HepG2 (cell line): Measurements from ENCODE around the gene LATS2. TPM values are rescaled to one million over a fixed set of nuclear protein-coding genes. Genes with fewer than 3 reads are reported as not detected.

Experiments
- ATAC-seq: fragments of 200-7000 bp; cut with Tn5 transposase; 3 replicates; pipeline ENCODE4 v1.9.1; 2020; ENCODE audit warnings: mild to moderate bottlenecking, moderate library complexity
- BruUV-seq: library from RNA; stranded (reverse); fragments of 400-500 nt; replicated peaks from 2 replicates; lab custom pipeline; 2021; lab: Mats Ljungman, UMichigan
- CTCF ChIA-PET: fragments of 300-600 bp; formaldehyde crosslinking; extraction: SDS; loops from one replicate; lab custom pipeline; 2021; ENCODE audit warnings: low total read pairs, inconsistent platforms, low intra/inter-chr PET ratio; lab: Yijun Ruan, JAX
- POLR2A ChIA-PET: fragments of 350-600 bp; sonication (Branson Sonifier 250); formaldehyde crosslinking; loops from one replicate; lab custom pipeline; 2020; ENCODE audit warnings: antibody characterized with exemption, inconsistent platforms; lab: Yijun Ruan, JAX
- DNase-seq: peaks from one replicate; pipeline ENCODE4 v3.0.0-alpha.2; 2015; ENCODE audit warnings: low spot score
- FAIRE-seq: peaks from 3 replicates; lab custom pipeline; 2011; peaks lifted over from hg19 to GRCh38; lab: Jason Lieb, UNC
- H2AFZ ChIP-seq: one replicate; pipeline ENCODE4 v1.6.1; 2011; ENCODE audit warnings: low read length, inconsistent platforms
- H3K27ac ChIP-seq: fragments of 300-600 bp; 3 replicates; pipeline ENCODE4 v1.8.0; 2011; ENCODE audit warnings: mixed run types, mild to moderate bottlenecking, mixed read lengths, low read length, inconsistent platforms; ENCODE audit not compliant: insufficient read depth; ENCODE audit errors: extremely low read length
- H3K27me3 ChIP-seq, 2 experiments: fragments of 200-600 bp in 1 of 2; 2 replicates in 1 of 2; 3 replicates in 1 of 2; pipeline versions ENCODE4 v1.6.0 to v1.8.0; 2011; ENCODE audit warnings: low read length in 2 of 2, mild to moderate bottlenecking in 2 of 2, moderate library complexity in 2 of 2, inconsistent platforms in 1 of 2; ENCODE audit not compliant: insufficient read depth in 2 of 2, control insufficient read depth in 1 of 2
- H3K36me3 ChIP-seq, 2 experiments: fragments of 200-600 bp in 1 of 2; replicated peaks in 1 of 2; 2 replicates in 1 of 2; 3 replicates in 1 of 2; pipeline versions ENCODE4 v1.5.1 to v1.8.0; 2011; ENCODE audit warnings: low read length in 2 of 2, inconsistent platforms in 1 of 2; ENCODE audit not compliant: insufficient read depth in 2 of 2, control insufficient read depth in 1 of 2
- H3K4me1 ChIP-seq: 2 replicates; pipeline ENCODE4 v1.5.1; 2012; ENCODE audit warnings: low read length, inconsistent platforms; ENCODE audit not compliant: insufficient read depth
- H3K4me2 ChIP-seq: 2 replicates; pipeline ENCODE4 v1.6.0; 2011; ENCODE audit warnings: low read depth, low read length, inconsistent platforms
- H3K4me3 ChIP-seq, 3 experiments: fragments of 200-600 bp in 1 of 3; sonication (generic), shearing (Covaris generic) in 1 of 3; replicated peaks in 1 of 3; 2 replicates each; pipeline ENCODE4 v1.5.1; 2011 to 2016; ENCODE audit warnings: low read length in 3 of 3, inconsistent platforms in 2 of 3, low read depth in 2 of 3, mild to moderate bottlenecking in 2 of 3, control low read depth in 1 of 3, mixed read lengths in 1 of 3; ENCODE audit not compliant: insufficient read depth in 1 of 3
- H3K79me2 ChIP-seq: one replicate; pipeline ENCODE4 v1.6.1; 2011; ENCODE audit warnings: low read length, inconsistent platforms; ENCODE audit not compliant: insufficient read depth
- H3K9ac ChIP-seq: 2 replicates; pipeline ENCODE4 v1.6.0; 2011; ENCODE audit warnings: mild to moderate bottlenecking, low read depth, low read length, inconsistent platforms; ENCODE audit not compliant: insufficient read depth
- H3K9me3 ChIP-seq: 2 replicates; pipeline ENCODE4 v1.5.1; 2012; ENCODE audit warnings: mild to moderate bottlenecking, low read length
- H4K20me1 ChIP-seq: 2 replicates; pipeline ENCODE4 v1.6.0; 2011; ENCODE audit warnings: inconsistent platforms, mild to moderate bottlenecking, low read length, moderate library complexity; ENCODE audit not compliant: insufficient read depth
- AGO2 ChIP-seq: fragments of 200-400 bp; formaldehyde crosslinking; optimal IDR thresholded peaks from 2 replicates; pipeline ENCODE3; 2017; ENCODE audit warnings: mild to moderate bottlenecking, low read depth, low read length, moderate library complexity
- HDAC6 ChIP-seq: fragments of 200-600 bp; sonication (generic); IDR thresholded peaks from 2 replicates; pipeline ENCODE4 v1.7.0; 2017; ENCODE audit warnings: mild to moderate bottlenecking, antibody characterized with exemption, low read length, low read depth
- RBM39 ChIP-seq: fragments of 200-400 bp; formaldehyde crosslinking; IDR thresholded peaks from one replicate; pipeline ENCODE4 v1.6.1; 2018; ENCODE audit warnings: antibody characterized with exemption, mild to moderate bottlenecking, low read depth, low read length; ENCODE audit not compliant: poor library complexity, severe bottlenecking
- ZBTB1 ChIP-seq: sonication (generic); formaldehyde crosslinking; IDR thresholded peaks from 2 replicates; pipeline ENCODE4 v1.4.0; 2020; ENCODE audit warnings: missing genetic modification reagents, borderline replicate concordance
- ZBTB7A ChIP-seq: sonication (generic); formaldehyde crosslinking; IDR thresholded peaks from 2 replicates; pipeline ENCODE4 v1.8.0; 2022; ENCODE audit warnings: mild to moderate bottlenecking, missing genetic modification reagents
- ZFP1 ChIP-seq: IDR thresholded peaks from 2 replicates; pipeline ENCODE4 v1.6.1; 2016
- ZNF138 ChIP-seq: sonication (generic); formaldehyde crosslinking; IDR thresholded peaks from 2 replicates; pipeline ENCODE4 v1.5.0; 2020; ENCODE audit warnings: mild to moderate bottlenecking, low read depth, missing genetic modification reagents
- ZNF557 ChIP-seq: sonication (generic); formaldehyde crosslinking; IDR thresholded peaks from 2 replicates; pipeline ENCODE4 v1.4.0; 2020; ENCODE audit warnings: missing genetic modification reagents
- WGBS: methylation state at CpG from one replicate; pipeline ENCODE4 v1.1.6; 2017; ENCODE audit warnings: low lambda C conversion rate; 5-methylcytosine and 5-hydroxymethylcytosine counted together
- in situ Hi-C: cut with HindIII; loops from 2 replicates; pipeline ENCODE4 v1.10.0; 2017; ENCODE audit warnings: low pct_unique_long_range_greater_than_20kb; ENCODE audit not compliant: extremely low pct_ligation_motif_present
- intact Hi-C: fragments of 100-400 bp; cut with micrococcal nuclease; formaldehyde crosslinking; loops from one replicate; pipeline ENCODE4 v1.10.0; 2022; ENCODE audit not compliant: unreplicated experiment
- polyA plus RNA-seq, 8 experiments: library from polyadenylated mRNA; depleted of rRNA in 3 of 8; stranded (reverse) in 7 of 8; unstranded in 1 of 8; fragments of >200 nt; fragmentation: Illumina TruSeq in 4 of 8; extraction: Trizol in 4 of 8; gene quantifications; 2 replicates each; pipeline versions ENCODE4 v1.2.1 to v1.2.3, GENCODE V29; 2011 to 2016; ENCODE audit warnings: low read depth in 4 of 8, missing spikeins in 1 of 8, mixed read lengths in 1 of 8; ENCODE audit not compliant: insufficient read depth in 1 of 8
- total RNA-seq, 5 experiments: library from RNA; depleted of rRNA; stranded (reverse); fragments of >200 nt; fragmentation: Illumina TruSeq; extraction: Trizol; gene quantifications; 2 replicates each; pipeline ENCODE4 v1.2.3, GENCODE V29; 2016; ENCODE audit warnings: low read depth in 1 of 5
- TF ChIP-seq, protein P1 (sequence below): fragments of 450-650 bp; IDR thresholded peaks from 2 replicates; pipeline ENCODE4 v1.6.1; 2017
- TF ChIP-seq, protein P2 (sequence below): sonication (generic); formaldehyde crosslinking; IDR thresholded peaks from 2 replicates; pipeline ENCODE4 v1.4.0; 2020; ENCODE audit warnings: missing genetic modification reagents
- TF ChIP-seq, protein P3 (sequence below): IDR thresholded peaks from 2 replicates; pipeline ENCODE4 v1.6.1; 2016; ENCODE audit warnings: missing genetic modification reagents, missing compliant biosample characterization
- TF ChIP-seq, protein P4 (sequence below): sonication (generic); formaldehyde crosslinking; conservative IDR thresholded peaks from 2 replicates; pipeline ENCODE4 v1.4.0; 2020; ENCODE audit warnings: missing genetic modification reagents
- TF ChIP-seq, protein P5 (sequence below): sonication (generic); formaldehyde crosslinking; IDR thresholded peaks from 2 replicates; pipeline ENCODE4 v1.9.0; 2021; ENCODE audit warnings: missing genetic modification reagents, mild to moderate bottlenecking, borderline replicate concordance

The LATS2 gene
- total and polyA plus RNA-seq, 2 of the 13 experiments (the other 11 are each of a cell fraction or from before 2014, with no cell fraction given): 7.3 to 8.5 TPM

DNA sequence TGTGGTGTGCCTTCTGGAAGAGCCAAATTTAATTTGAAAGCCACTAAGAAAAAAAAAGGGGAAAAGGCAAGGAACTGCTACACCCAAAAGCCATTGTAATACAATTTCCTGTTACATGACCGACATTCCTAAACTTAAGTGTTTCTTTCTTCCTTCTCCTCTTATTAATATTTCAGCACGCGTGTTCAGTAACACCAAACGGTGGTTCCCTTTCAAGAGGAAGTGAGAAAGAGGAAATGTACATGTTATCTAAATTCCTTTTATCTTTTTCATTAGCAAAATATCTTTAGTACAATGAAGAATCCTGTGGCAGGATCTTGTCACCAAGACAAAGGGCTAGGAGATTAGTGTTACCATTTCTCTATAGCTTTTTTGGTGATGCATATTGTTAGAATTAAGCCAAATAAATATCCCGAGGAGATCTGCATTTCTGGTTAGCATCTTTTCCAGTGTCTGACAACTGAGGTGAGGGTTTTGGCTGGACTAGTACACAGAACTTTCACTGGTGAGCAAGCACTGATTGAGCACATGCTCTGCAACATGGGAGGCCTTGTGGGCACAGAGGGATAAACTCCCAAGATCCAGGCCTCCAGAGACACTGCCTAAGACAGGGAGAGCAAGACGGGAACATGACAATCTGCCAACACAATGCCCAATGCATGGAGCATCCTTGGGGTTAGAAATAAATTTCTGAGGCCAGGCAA is 22.1 kb downstream of the LATS2 start:
- POLR2A ChIA-PET: no interaction called here
- FAIRE-seq: no peak
- Histone ChIP-seq H3K9me3 (no peaks in the 10 kb centered on the region), H3K4me3 (no peak overlapping the region), H3K79me2 (peaks cover 80% of the 10 kb centered on the region), H3K4me1 (peaks cover 10% of the 10 kb centered on the region), H2AFZ (no peak overlapping the region), H3K4me2 (no peak overlapping the region), H3K27ac (no peak overlapping the region), H3K27me3 (no peaks in the 10 kb centered on the region), H3K36me3 (peaks cover 11 to 35% of the 10 kb centered on the region in 2 experiments), H3K9ac (no peak overlapping the region), H4K20me1 (peaks cover 21% of the 10 kb centered on the region)
- intact Hi-C loops (no loop called here), in situ Hi-C loops (no loop called here)
- DNase-seq: no peak
- CTCF ChIA-PET: no interaction called here
- 96% methylated on average over 6 of the region's 6 CpGs for WGBS
- no peak for ATAC-seq
- BruUV-seq: no TSS peak
- TF ChIP-seq, protein P1, sequence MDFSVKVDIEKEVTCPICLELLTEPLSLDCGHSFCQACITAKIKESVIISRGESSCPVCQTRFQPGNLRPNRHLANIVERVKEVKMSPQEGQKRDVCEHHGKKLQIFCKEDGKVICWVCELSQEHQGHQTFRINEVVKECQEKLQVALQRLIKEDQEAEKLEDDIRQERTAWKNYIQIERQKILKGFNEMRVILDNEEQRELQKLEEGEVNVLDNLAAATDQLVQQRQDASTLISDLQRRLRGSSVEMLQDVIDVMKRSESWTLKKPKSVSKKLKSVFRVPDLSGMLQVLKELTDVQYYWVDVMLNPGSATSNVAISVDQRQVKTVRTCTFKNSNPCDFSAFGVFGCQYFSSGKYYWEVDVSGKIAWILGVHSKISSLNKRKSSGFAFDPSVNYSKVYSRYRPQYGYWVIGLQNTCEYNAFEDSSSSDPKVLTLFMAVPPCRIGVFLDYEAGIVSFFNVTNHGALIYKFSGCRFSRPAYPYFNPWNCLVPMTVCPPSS: no peak
- TF ChIP-seq, protein P2, sequence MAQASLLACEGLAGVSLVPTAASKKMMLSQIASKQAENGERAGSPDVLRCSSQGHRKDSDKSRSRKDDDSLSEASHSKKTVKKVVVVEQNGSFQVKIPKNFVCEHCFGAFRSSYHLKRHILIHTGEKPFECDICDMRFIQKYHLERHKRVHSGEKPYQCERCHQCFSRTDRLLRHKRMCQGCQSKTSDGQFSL (CRISPR knock-in tag): no peak
- no peak for TF ChIP-seq ZNF138
- no peak for TF ChIP-seq RBM39
- TF ChIP-seq, protein P3, sequence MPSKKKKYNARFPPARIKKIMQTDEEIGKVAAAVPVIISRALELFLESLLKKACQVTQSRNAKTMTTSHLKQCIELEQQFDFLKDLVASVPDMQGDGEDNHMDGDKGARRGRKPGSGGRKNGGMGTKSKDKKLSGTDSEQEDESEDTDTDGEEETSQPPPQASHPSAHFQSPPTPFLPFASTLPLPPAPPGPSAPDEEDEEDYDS (CRISPR knock-in tag): no peak
- TF ChIP-seq ZBTB1 (CRISPR knock-in tag): no peak
- TF ChIP-seq AGO2: no peak
- TF ChIP-seq HDAC6: no peak
- TF ChIP-seq, protein P4, sequence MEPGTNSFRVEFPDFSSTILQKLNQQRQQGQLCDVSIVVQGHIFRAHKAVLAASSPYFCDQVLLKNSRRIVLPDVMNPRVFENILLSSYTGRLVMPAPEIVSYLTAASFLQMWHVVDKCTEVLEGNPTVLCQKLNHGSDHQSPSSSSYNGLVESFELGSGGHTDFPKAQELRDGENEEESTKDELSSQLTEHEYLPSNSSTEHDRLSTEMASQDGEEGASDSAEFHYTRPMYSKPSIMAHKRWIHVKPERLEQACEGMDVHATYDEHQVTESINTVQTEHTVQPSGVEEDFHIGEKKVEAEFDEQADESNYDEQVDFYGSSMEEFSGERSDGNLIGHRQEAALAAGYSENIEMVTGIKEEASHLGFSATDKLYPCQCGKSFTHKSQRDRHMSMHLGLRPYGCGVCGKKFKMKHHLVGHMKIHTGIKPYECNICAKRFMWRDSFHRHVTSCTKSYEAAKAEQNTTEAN (CRISPR knock-in tag): no peak
- no peak for TF ChIP-seq ZFP1
- no peak for TF ChIP-seq ZBTB7A (CRISPR knock-in tag)
- TF ChIP-seq, protein P5, sequence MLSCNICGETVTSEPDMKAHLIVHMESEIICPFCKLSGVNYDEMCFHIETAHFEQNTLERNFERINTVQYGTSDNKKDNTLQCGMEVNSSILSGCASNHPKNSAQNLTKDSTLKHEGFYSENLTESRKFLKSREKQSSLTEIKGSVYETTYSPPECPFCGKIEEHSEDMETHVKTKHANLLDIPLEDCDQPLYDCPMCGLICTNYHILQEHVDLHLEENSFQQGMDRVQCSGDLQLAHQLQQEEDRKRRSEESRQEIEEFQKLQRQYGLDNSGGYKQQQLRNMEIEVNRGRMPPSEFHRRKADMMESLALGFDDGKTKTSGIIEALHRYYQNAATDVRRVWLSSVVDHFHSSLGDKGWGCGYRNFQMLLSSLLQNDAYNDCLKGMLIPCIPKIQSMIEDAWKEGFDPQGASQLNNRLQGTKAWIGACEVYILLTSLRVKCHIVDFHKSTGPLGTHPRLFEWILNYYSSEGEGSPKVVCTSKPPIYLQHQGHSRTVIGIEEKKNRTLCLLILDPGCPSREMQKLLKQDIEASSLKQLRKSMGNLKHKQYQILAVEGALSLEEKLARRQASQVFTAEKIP (CRISPR knock-in tag): no peak
- TF ChIP-seq ZNF557: no peak
